ENCODE data around the gene NIPAL1.

DNA sequence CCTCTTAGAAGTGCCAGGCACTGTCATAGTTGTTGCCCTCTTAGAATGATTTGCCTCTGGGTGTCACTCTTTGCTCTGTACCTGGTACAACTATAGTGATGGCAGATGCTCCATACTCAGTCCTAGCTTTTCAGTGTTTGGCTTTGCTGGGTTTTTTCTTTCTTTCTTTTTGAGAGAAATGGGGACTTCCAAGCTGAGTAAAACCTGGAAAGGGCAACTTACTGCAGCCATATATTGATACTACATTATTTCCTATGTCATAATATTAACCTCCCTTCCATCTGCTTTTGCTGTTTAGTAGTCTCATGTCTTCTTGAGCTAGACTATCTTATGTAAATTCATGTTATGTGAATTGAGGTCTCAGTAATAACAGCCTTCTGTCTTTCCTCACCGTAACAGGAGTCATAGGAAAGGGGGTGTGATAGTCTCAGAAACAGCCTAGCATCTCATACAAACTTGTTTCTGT is 49.0 kb downstream of the NIPAL1 start:
- no peak for TF ChIP-seq FOXM1 (IDR thresholded peaks at IDR 0.05; ENCODE audit: borderline replicate concordance, low read depth)
- no peak for TF ChIP-seq RAD21 (IDR thresholded peaks at IDR 0.05; ENCODE audit: low read depth)
- no peak for TF ChIP-seq TCF12 (IDR thresholded peaks at IDR 0.05; ENCODE audit: low read depth)

Measured in Ishikawa (cell line).